Measurements from ENCODE around the gene CNNM1. TPM values are rescaled to one million over a fixed set of nuclear protein-coding genes. Genes with fewer than 3 reads are reported as not detected.

CNNM1 gene
- polyA plus RNA-seq, 1 experiment: 0.14 TPM

DNA sequence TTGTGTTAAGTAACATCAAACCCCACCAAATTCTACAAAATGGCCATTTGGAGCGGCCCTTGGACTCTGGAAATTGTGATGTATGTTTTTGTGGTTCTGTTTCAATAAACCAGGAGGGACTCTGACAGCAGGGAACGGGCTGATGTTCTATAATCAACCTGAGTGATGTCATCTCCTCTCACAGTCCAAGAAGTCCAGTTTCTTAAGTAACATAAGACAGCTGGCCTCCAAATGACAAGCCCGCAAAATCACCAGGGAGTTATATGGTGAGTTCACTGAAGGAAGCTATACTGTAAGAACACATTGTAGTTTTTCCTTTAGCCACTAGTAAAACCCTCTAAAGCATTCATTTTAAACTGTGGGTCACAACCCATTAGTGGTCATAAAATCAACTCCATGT lies 67.3 kb downstream of the CNNM1 start:
- Histone ChIP-seq H3K27me3 (ENCODE audit: control insufficient read depth, insufficient read depth, low read length) (no peaks in the 10 kb centered on the region), H3K4me3 (ENCODE audit: low read depth, low read length) (no peak overlapping the region), H3K27ac (ENCODE audit: low read depth, low read length) (peak overlapping the region; percentile 82), H3K9me3 (ENCODE audit: control insufficient read depth, insufficient read depth, low read length) (no peaks in the 10 kb centered on the region; the same call in 1 of the 2 replicates)
- DNase-seq (ENCODE audit: low read depth, low spot score): peak; percentile 42
- ChIA-PET CTCF (interaction anchor here (1.5 kb wide), 1 partner anchor 40 kb away, joined by 6 read pairs; no protein-coding TSS in a partner anchor), POLR2A (no interaction called here)
- TF ChIP-seq, protein P1, sequence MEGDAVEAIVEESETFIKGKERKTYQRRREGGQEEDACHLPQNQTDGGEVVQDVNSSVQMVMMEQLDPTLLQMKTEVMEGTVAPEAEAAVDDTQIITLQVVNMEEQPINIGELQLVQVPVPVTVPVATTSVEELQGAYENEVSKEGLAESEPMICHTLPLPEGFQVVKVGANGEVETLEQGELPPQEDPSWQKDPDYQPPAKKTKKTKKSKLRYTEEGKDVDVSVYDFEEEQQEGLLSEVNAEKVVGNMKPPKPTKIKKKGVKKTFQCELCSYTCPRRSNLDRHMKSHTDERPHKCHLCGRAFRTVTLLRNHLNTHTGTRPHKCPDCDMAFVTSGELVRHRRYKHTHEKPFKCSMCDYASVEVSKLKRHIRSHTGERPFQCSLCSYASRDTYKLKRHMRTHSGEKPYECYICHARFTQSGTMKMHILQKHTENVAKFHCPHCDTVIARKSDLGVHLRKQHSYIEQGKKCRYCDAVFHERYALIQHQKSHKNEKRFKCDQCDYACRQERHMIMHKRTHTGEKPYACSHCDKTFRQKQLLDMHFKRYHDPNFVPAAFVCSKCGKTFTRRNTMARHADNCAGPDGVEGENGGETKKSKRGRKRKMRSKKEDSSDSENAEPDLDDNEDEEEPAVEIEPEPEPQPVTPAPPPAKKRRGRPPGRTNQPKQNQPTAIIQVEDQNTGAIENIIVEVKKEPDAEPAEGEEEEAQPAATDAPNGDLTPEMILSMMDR (IDR thresholded peaks at IDR 0.05; ENCODE audit: low read depth, low read length): no peak

DNA sequence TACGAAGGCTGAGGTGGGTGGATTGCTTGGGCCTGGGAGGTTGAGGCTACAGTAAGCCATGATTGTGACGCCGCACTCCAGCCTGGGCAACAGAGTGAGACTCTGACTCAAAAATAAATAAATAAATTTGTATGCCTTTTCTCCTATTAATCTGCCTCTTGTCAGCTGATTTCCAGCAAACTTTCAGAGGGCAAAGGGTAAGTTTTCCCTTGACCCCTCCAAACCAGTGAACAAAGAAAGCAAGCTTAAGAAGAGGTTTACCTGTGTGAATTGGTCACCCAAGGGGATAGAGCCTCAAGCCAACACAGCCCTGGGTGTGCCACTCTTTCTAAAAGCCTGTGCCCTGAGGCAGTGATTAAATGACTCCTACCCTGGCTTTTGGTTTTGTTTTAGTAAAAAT lies 70.5 kb downstream of the CNNM1 start:
- H3K27ac ChIP-seq (ENCODE audit: low read depth, low read length): no peak overlapping the region
- TF ChIP-seq, protein P1 (IDR thresholded peaks at IDR 0.05; ENCODE audit: low read depth, low read length): no peak
- DNase-seq (ENCODE audit: low read depth, low spot score): no peak
- H3K9me3 ChIP-seq (ENCODE audit: control insufficient read depth, insufficient read depth, low read length): no peaks in the 10 kb centered on the region
- ChIA-PET CTCF (interaction anchor here (1.0 to 1.6 kb wide), 2 partner anchors 161 to 213 kb away, joined by 3 to 5 read pairs; no protein-coding TSS in a partner anchor), POLR2A (no interaction called here)
- H3K4me3 ChIP-seq (ENCODE audit: low read depth, low read length): no peak overlapping the region
- H3K27me3 ChIP-seq (ENCODE audit: control insufficient read depth, insufficient read depth, low read length): no peaks in the 10 kb centered on the region

DNA sequence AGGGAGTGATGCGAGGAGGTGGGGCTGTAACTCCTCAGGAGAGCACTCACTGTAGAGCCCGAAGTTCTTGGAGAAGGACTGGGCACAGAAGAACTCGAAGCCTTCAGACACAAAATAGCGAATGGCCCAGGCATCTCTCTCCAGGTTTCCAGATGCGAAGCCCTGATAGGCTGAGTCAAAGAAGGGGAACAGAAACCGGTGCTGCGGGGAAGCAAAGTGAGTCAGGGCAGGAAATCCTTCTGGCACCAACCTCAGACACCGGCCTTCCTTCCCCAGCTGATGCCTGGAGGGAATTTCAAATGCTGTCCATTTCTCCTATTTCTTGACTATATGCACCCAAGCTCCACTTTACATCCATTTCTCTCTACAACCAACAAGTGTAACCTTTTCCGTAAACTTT lies 74.5 kb downstream of the CNNM1 start:
- Histone ChIP-seq H3K27me3 (ENCODE audit: control insufficient read depth, insufficient read depth, low read length) (no peaks in the 10 kb centered on the region), H3K9me3 (ENCODE audit: control insufficient read depth, insufficient read depth, low read length) (no peaks in the 10 kb centered on the region), H3K4me3 (ENCODE audit: low read depth, low read length) (no peak overlapping the region), H3K27ac (ENCODE audit: low read depth, low read length) (no peak overlapping the region)
- TF ChIP-seq, protein P1 (IDR thresholded peaks at IDR 0.05; ENCODE audit: low read depth, low read length): no peak
- ChIA-PET CTCF (interaction anchor here (5.2 kb wide), 1 partner anchor 11 kb away, joined by 25 read pairs; no protein-coding TSS in a partner anchor), POLR2A (no interaction called here)
- no peak for DNase-seq (ENCODE audit: low read depth, low spot score)

DNA sequence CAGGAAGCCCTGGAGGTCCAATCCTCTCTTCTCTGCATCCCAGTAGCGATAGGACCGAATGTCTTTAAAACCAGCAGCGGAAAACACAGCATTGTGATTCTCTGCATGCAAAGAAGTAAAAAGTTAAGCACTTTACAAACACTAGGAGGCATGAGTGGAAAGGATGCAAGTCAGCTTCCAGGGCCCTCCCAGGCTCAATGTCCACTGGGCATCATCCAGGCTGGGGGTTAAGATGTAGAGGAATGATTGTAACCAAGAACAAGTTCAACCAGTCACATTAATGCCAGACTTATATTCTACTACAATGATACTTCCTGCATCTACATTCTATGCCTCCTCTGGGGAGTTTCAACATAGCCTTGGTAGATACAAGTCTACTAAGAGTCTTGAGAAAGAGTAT lies 77.0 kb downstream of the CNNM1 start:
- H3K27me3 ChIP-seq (ENCODE audit: control insufficient read depth, insufficient read depth, low read length): no peaks in the 10 kb centered on the region
- POLR2A ChIA-PET: no interaction called here
- CTCF ChIA-PET: interaction anchor here (0.6 kb wide), 1 partner anchor 113 kb away, joined by 3 read pairs; no protein-coding TSS in a partner anchor

DNA sequence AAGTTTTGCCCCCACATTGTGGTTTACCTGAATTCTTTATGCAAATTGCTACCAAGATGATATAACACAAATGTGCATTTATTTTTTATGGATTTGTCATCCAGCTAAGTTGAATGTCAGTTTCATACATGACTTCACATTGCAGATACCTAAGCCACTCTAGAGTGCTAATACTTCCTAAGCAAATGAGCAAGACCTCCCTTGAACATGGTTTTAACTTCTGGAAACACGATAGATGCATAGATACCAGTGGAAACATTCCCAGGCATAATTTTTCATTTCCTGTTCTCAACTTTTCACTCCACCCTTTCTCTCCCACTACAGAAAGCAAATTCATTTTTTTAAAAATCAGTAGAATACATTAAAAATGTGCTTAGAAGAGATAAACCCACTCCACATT lies 81.0 kb downstream of the CNNM1 start:
- no peak overlapping the region for H3K27ac ChIP-seq (ENCODE audit: low read depth, low read length)

More for the DNA sequence above, 77.0 kb downstream of the CNNM1 start:
- TF ChIP-seq, protein P1 (IDR thresholded peaks at IDR 0.05; ENCODE audit: low read depth, low read length): no peak
- no peaks in the 10 kb centered on the region for H3K9me3 ChIP-seq (ENCODE audit: control insufficient read depth, insufficient read depth, low read length)
- H3K27ac ChIP-seq (ENCODE audit: low read depth, low read length): no peak overlapping the region
- no peak overlapping the region for H3K4me3 ChIP-seq (ENCODE audit: low read depth, low read length)
- no peak for DNase-seq (ENCODE audit: low read depth, low spot score)

More for the DNA sequence above, 81.0 kb downstream of the CNNM1 start:
- TF ChIP-seq, protein P1 (IDR thresholded peaks at IDR 0.05; ENCODE audit: low read depth, low read length): no peak
- Histone ChIP-seq H3K4me3 (ENCODE audit: low read depth, low read length) (no peak overlapping the region), H3K9me3 (ENCODE audit: control insufficient read depth, insufficient read depth, low read length) (no peaks in the 10 kb centered on the region), H3K27me3 (ENCODE audit: control insufficient read depth, insufficient read depth, low read length) (no peaks in the 10 kb centered on the region)
- CTCF ChIA-PET: interaction anchor here (0.6 to 2.2 kb wide), 2 partner anchors 13 to 18 kb away, joined by 3 to 8 read pairs; no protein-coding TSS in a partner anchor
- DNase-seq (ENCODE audit: low read depth, low spot score): no peak
- POLR2A ChIA-PET: no interaction called here

Measured in AG04450 (cell line).